ENCODE results near the gene GTF2IRD1. TPM values are rescaled to one million over a fixed set of nuclear protein-coding genes. Genes with fewer than 3 reads are reported as not detected.

The GTF2IRD1 gene
- total and polyA plus RNA-seq, 10 donors = 2.4 to 6.6 (median 3.6) TPM

- Histone ChIP-seq H3K4me1 (no peaks in the 10 kb centered on the region), H3K27ac (no peak overlapping the region), H3K4me3 (no peak overlapping the region), H3K27me3 (replicated peaks in 1 of 7) (no peaks in the 10 kb centered on the region), H3K36me3 (no peaks in the 10 kb centered on the region), H3K9me3 (no peaks in the 10 kb centered on the region)
- no peak for DNase-seq
- intact Hi-C loops (cut with DNase I; ENCODE audit: low total_unique reads) = no loop called here
- WGBS, 5 donors = 61 to 80% (median 76%) methylated on average over 8 of the region's 8 CpGs
- no peak for TF ChIP-seq CTCF (IDR thresholded peaks at IDR 0.05 in 8 of 11, conservative IDR thresholded peaks at IDR 0.05 in 3 of 11)
- TF ChIP-seq POLR2A (IDR thresholded peaks at IDR 0.05) = no peak
- TF ChIP-seq POLR2AphosphoS5 (IDR thresholded peaks at IDR 0.05) = no peak
These were observed 119.8 kb downstream of the GTF2IRD1 start for GRCh38 chr7:74573512-74573911.

- no peaks in the 10 kb centered on the region for H3K4me1 ChIP-seq
- 82 to 94% (median 88%) methylated on average over 11 of the region's 11 CpGs for WGBS, 5 donors
These were observed 121.5 kb downstream of the GTF2IRD1 start for GRCh38 chr7:74575083-74575784.

DNA sequence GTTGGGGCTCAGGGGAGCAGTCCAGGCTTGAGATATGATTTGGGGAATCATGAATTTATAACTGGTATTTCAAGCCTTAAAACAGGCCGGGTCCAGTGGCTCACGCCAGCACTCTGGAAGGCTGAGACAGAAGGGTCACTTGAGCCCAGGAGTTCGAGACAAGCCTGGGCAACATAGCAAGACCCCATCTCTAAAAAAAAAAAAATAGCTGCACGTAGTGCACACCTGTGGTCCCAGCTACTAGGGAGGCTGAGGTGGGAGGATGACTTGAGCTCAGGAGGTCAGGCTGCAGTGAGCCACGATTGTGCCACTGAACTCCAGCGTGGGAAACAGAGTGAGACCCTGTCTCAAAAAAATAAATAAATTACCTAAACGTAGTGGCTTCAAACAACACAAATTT is 122.1 kb downstream of the GTF2IRD1 start:
- no peak overlapping the region for H3K4me3 ChIP-seq
- intact Hi-C loops (cut with DNase I; ENCODE audit: low total_unique reads) = no loop called here
- no peaks in the 10 kb centered on the region for H3K27me3 ChIP-seq (replicated peaks in 1 of 7)
- DNase-seq = no peak
- TF ChIP-seq POLR2A (IDR thresholded peaks at IDR 0.05) (no peak), POLR2AphosphoS5 (IDR thresholded peaks at IDR 0.05) (no peak), CTCF (IDR thresholded peaks at IDR 0.05 in 8 of 11, conservative IDR thresholded peaks at IDR 0.05 in 3 of 11) (no peak)
- 85 to 94% (median 90%) methylated on average over 7 of the region's 7 CpGs for WGBS, 5 donors
- no peaks in the 10 kb centered on the region for H3K36me3 ChIP-seq
- H3K27ac ChIP-seq = no peak overlapping the region
- H3K9me3 ChIP-seq = no peaks in the 10 kb centered on the region
- no peaks in the 10 kb centered on the region for H3K4me1 ChIP-seq

More at GRCh38 chr7:74575083-74575784, 121.5 kb downstream of the GTF2IRD1 start:
- Histone ChIP-seq H3K27me3 (replicated peaks in 1 of 7) (no peaks in the 10 kb centered on the region), H3K27ac (no peak overlapping the region), H3K36me3 (no peaks in the 10 kb centered on the region), H3K4me3 (no peak overlapping the region), H3K9me3 (no peaks in the 10 kb centered on the region)
- DNase-seq = no peak
- no peak for TF ChIP-seq CTCF (IDR thresholded peaks at IDR 0.05 in 8 of 11, conservative IDR thresholded peaks at IDR 0.05 in 3 of 11)
- no peak for TF ChIP-seq POLR2AphosphoS5 (IDR thresholded peaks at IDR 0.05)
- no peak for TF ChIP-seq POLR2A (IDR thresholded peaks at IDR 0.05)
- intact Hi-C loops (cut with DNase I; ENCODE audit: low total_unique reads) = no loop called here

- intact Hi-C loops (cut with DNase I; ENCODE audit: low total_unique reads) = no loop called here
- Histone ChIP-seq H3K4me1 (no peaks in the 10 kb centered on the region), H3K9me3 (no peaks in the 10 kb centered on the region), H3K36me3 (no peaks in the 10 kb centered on the region), H3K4me3 (no peak overlapping the region), H3K27me3 (replicated peaks in 1 of 7) (no peaks in the 10 kb centered on the region), H3K27ac (peak overlapping the region in 2 of 8 donors; percentile 17 to 23)
- peak in 1 of 3 donors; percentile 13 for TF ChIP-seq POLR2AphosphoS5 (IDR thresholded peaks at IDR 0.05)
- TF ChIP-seq CTCF (IDR thresholded peaks at IDR 0.05 in 8 of 11, conservative IDR thresholded peaks at IDR 0.05 in 3 of 11) = no peak
- 75 to 84% (median 78%) methylated on average over 19 to 22 of the region's 22 CpGs for WGBS, 5 donors
- no peak for DNase-seq
These were observed 126.3 kb downstream of the GTF2IRD1 start for GRCh38 chr7:74579800-74580685.

All from spleen (tissue), 11 donors.